ENCODE data around the gene UBXN7. TPM values are rescaled to one million over a fixed set of nuclear protein-coding genes. Genes with fewer than 3 reads are reported as not detected.

The UBXN7 gene
- total RNA-seq, 4 donors from 2014 or later = 22.5 to 36.9 (median 28.8) TPM

DNA sequence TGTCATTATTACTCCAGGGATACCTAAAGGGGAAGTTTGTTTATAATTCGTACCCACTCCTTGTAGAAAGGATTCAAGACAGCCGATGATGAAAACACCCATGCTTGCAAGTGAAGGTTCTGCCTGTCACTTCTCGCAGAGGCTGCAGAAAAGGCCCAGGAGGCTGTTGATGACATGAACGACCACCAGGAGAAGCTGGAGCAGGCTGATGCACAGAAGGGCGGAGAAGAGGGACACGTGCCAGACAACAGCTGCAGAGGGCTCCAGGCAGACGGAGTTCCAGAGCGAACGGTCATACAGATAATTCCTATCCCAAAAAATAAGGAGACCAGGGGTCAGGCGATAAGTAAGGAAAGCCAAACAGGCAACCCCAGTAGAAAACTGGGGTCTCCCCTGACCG lies 108.5 kb downstream of the UBXN7 start:
- TF ChIP-seq, protein P1, sequence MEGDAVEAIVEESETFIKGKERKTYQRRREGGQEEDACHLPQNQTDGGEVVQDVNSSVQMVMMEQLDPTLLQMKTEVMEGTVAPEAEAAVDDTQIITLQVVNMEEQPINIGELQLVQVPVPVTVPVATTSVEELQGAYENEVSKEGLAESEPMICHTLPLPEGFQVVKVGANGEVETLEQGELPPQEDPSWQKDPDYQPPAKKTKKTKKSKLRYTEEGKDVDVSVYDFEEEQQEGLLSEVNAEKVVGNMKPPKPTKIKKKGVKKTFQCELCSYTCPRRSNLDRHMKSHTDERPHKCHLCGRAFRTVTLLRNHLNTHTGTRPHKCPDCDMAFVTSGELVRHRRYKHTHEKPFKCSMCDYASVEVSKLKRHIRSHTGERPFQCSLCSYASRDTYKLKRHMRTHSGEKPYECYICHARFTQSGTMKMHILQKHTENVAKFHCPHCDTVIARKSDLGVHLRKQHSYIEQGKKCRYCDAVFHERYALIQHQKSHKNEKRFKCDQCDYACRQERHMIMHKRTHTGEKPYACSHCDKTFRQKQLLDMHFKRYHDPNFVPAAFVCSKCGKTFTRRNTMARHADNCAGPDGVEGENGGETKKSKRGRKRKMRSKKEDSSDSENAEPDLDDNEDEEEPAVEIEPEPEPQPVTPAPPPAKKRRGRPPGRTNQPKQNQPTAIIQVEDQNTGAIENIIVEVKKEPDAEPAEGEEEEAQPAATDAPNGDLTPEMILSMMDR (IDR thresholded peaks at IDR 0.05; ENCODE audit: low read depth) = no peak

DNA sequence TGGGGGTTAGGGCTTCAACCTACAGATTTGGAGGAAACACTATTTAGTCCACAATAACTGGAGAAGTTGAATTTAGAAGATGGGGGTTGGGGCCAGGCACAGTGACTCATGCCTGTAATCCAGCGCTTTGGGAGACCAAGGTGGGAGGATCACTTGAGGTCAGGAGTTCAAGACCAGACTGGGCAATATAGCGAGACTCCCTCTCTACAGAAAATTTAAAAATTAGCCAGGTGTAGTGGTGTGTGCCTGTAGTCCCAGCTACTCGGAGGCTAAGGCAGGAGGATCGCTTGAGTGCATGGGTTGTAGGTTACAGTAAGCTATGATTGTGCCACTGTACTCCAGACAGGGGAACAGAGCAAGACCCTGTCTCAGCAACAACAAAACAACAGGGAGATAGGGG lies 109.2 kb downstream of the UBXN7 start:
- TF ChIP-seq, protein P1 (IDR thresholded peaks at IDR 0.05; ENCODE audit: low read depth) = no peak

DNA sequence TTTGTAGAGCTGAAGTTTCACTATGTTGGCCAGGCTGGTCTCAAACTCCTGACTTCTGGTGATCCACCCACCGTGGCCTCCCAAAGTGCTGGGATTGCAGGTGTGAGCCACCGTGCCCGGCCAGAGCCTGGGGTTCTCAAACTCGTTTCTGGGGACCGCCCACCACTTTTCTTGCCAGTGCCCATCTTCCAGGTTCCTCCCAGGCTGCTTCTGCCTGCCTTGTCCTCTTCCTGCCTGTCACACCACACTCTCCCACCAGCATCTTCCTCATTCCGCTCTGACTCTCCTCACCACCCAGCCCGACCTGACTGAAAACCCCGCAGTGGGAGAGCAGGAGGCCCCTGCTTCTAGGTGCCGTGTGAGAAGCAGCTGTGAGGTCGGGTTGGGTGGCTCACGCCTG lies 111.1 kb downstream of the UBXN7 start:
- TF ChIP-seq, protein P1 (IDR thresholded peaks at IDR 0.05; ENCODE audit: low read depth) = no peak

DNA sequence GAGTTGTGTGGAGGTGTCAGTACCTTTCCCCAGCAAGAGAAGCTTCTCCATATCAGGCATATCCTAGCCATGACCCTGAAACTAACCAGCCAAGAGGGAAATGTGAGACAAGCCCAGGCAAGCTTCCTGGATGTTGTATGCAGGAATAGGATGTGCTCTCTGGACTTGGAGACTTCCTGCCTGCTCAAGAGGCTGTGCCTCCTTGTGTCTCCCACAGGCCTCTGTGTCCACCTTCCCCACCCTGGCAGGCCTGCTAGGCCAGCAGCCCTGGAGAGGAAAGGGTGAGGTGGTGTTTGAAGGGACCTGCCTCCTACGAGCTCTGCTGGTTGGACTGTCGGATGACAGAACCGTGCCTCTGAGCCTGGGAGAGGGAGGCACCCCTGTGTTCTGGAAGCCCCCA lies 112.1 kb downstream of the UBXN7 start:
- TF ChIP-seq, protein P1 (IDR thresholded peaks at IDR 0.05; ENCODE audit: low read depth) = no peak

DNA sequence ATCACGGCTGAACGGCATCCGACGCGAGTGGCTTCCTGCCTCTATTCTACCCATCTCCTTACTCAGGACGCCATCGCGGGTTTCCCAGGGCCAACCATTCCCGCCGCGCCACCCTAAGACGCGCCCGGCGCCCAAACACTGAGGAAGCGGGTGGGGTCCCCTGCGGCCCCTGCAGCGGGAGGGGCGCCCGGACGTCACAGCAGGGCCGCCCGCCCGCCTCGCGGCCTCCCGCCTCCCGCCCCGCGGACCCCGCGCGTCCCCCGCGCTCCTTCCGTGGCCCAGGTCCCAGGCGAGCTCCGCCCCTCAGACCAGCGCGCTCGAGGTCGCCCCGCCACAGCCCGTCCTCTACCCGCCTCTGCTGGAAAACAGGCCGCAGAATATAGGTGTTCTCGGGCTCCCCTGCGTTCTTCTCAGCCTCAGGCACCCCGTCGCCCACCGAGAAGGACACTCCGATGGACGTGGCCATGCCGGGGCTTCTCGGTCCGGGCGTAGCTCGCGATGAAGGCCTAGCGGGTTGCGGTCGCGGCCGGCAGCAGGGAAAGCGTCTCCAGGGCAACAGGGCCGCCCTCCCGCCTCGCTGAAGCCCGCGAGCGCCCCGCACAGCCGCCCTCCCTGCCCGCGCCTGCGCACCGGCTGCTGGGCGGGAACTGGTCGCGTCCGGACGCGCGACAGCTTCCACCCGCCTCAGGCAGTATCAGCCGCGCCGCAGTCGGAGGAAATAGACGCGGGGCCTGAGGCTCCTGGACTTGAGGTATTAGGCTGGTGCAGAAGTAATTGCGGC lies 114.3 kb downstream of the UBXN7 start, which contains the start of gene DYNLT2B:
Gene DYNLT2B (minus strand): TSS at position 554 of the 781 bp plus-strand sequence. CDS start 88 bp downstream, at position 466.
- TF ChIP-seq, protein P1 (IDR thresholded peaks at IDR 0.05; ENCODE audit: low read depth) = no peak

DNA sequence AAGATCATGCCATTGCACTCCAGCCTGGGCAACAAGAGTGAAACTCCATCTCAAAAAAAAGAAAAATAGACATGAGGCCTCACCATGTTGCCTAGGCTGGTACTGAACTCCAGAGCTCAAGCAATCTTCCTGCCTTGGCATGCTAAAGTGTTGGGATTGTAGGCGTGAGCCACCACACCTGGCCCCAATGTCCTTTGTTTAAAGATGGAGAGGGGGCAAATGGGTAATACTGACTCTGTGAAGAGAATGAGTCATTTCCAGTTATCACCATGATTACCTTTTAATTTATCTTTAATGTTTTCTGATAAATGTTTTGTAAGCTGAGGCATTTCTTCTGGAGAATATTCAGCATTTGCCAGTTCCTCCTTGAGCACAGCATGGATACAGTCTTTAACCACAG lies 116.4 kb downstream of the UBXN7 start:
- TF ChIP-seq, protein P1 (IDR thresholded peaks at IDR 0.05; ENCODE audit: low read depth) = no peak

DNA sequence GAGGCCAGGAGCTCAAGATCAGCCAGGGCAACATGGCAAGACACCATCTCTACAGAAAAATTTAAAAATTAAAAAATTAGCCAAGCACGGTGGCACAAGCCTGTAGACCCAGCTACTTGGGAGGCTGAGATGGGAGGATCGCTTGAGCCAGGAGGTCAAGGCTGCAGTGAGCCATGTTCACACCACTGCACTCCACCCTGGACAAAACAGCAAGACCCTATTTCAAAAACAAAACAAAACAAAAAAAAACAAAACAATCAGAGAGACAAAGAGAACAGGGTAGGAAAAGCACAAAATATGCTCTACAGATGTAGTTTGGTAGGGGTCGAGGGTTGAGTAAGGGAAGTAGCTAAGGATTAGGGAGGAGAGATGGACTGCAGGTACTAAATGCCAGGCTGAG lies 117.6 kb downstream of the UBXN7 start:
- TF ChIP-seq, protein P1 (IDR thresholded peaks at IDR 0.05; ENCODE audit: low read depth) = no peak
